GM15510 (cell line): ENCODE measurements around the gene CYP1B1.

ENCODE experiments used
- POLR2A ChIP-seq: IDR thresholded peaks from 3 replicates; pipeline ENCODE4 v1.6.1; 2011; ENCODE audit warnings: borderline replicate concordance; ENCODE audit not compliant: insufficient read length; ENCODE audit errors: extremely low read depth

The CYP1B1 gene

GRCh38 chr2:38106405-38107094, 30.6 kb upstream of the CYP1B1 start:
- no peak for TF ChIP-seq POLR2A

GRCh38 chr2:38105922-38106321, 30.0 kb upstream of the CYP1B1 start:
- no peak for TF ChIP-seq POLR2A

- no peak for TF ChIP-seq POLR2A
These were observed 28.6 kb upstream of the CYP1B1 start for GRCh38 chr2:38104598-38104997.

GRCh38 chr2:38100328-38100727, 24.4 kb upstream of the CYP1B1 start:
- TF ChIP-seq POLR2A, result no peak

- TF ChIP-seq POLR2A, result no peak
These were observed 23.4 kb upstream of the CYP1B1 start for GRCh38 chr2:38099099-38100028.

- TF ChIP-seq POLR2A, result no peak
These were observed 22.6 kb upstream of the CYP1B1 start for GRCh38 chr2:38098421-38099098.

- TF ChIP-seq POLR2A, result no peak
These were observed 22.0 kb upstream of the CYP1B1 start for GRCh38 chr2:38097988-38098385.

- TF ChIP-seq POLR2A, result no peak
These were observed 21.5 kb upstream of the CYP1B1 start for GRCh38 chr2:38097258-38097987.

- TF ChIP-seq POLR2A, result no peak
These were observed 20.3 kb upstream of the CYP1B1 start for GRCh38 chr2:38095996-38096861.

GRCh38 chr2:38095079-38095995, 19.4 kb upstream of the CYP1B1 start:
- no peak for TF ChIP-seq POLR2A

GRCh38 chr2:38093527-38094165, 17.7 kb upstream of the CYP1B1 start:
- no peak for TF ChIP-seq POLR2A

- no peak for TF ChIP-seq POLR2A
These were observed 16.4 kb upstream of the CYP1B1 start for GRCh38 chr2:38092196-38092902.
